GM12872 (cell line): ENCODE data around the gene CLUH.

ENCODE experiments used
- TF ChIP-seq, protein P1 (sequence below): IDR thresholded peaks from 3 replicates; pipeline ENCODE4 v1.5.1; 2011; ENCODE audit warnings: low read depth, mild to moderate bottlenecking, low read length, moderate library complexity; ENCODE audit not compliant: insufficient read depth

CLUH gene

GRCh38 chr17:2687074-2687418, 24.5 kb downstream of the CLUH start:
- TF ChIP-seq, protein P1, sequence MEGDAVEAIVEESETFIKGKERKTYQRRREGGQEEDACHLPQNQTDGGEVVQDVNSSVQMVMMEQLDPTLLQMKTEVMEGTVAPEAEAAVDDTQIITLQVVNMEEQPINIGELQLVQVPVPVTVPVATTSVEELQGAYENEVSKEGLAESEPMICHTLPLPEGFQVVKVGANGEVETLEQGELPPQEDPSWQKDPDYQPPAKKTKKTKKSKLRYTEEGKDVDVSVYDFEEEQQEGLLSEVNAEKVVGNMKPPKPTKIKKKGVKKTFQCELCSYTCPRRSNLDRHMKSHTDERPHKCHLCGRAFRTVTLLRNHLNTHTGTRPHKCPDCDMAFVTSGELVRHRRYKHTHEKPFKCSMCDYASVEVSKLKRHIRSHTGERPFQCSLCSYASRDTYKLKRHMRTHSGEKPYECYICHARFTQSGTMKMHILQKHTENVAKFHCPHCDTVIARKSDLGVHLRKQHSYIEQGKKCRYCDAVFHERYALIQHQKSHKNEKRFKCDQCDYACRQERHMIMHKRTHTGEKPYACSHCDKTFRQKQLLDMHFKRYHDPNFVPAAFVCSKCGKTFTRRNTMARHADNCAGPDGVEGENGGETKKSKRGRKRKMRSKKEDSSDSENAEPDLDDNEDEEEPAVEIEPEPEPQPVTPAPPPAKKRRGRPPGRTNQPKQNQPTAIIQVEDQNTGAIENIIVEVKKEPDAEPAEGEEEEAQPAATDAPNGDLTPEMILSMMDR, result no peak

- TF ChIP-seq, protein P1, result no peak
Observed at GRCh38 chr17:2685696-2686095, 25.9 kb downstream of the CLUH start.

DNA sequence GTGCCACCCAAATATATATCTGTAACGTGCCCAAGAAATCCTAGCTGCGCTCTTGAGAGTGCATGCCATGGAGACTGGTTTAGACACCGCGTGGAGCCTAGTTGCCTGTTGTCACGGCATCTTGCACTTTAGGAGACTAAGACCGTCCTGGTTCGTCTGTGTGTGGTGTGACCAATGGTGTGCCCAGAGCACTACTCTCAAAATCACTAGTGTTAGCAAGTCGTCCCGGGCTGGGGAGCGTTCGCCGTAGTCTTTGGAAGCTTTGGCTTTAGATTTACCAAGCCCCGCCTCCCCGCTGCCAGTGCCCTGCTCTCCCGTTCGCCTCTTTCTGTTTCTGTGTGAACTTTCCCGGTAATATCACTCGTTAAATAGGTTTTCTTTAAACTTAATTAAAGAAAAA, 27.0 kb downstream of the CLUH start:
- TF ChIP-seq, protein P1, result no peak

- TF ChIP-seq, protein P1, result no peak
Observed at GRCh38 chr17:2683912-2684311, 27.7 kb downstream of the CLUH start.

DNA sequence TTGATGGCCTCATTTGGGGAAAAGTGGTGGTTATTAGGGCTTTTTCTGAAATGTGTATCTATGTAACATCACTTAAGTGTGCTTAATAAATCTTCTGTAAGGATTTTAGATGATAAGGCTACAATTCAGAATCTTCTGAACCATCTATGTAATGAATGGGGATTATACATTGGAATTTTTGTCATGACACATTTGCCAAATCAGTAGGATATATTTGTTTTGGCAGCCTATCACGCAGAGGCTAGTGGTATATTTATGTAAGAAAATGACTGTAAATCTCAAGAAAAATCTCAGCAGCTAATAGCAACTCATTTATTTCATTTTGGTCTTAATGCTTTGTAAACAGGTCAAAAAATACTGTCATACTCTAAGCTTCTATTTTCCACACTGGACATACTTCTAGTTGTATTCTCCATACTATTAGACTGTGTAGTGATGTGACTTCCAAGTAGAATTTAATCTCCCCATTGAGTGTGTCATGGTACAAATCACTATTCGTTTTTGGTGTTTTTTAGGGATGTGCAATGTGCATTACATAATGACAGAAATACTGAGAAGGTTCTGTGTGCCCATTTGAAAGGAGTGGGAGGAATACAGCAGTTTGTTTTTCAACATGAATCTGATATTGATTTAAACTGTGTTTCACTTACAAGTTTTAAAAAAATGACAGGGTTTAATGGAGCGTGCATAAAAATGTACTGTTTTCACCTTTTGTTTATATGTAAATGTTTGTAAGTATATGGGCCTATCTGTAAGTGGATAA, 29.2 kb downstream of the CLUH start:
- TF ChIP-seq, protein P1, result no peak

- TF ChIP-seq, protein P1, result no peak
Observed at GRCh38 chr17:2681650-2682049, 29.9 kb downstream of the CLUH start.

DNA sequence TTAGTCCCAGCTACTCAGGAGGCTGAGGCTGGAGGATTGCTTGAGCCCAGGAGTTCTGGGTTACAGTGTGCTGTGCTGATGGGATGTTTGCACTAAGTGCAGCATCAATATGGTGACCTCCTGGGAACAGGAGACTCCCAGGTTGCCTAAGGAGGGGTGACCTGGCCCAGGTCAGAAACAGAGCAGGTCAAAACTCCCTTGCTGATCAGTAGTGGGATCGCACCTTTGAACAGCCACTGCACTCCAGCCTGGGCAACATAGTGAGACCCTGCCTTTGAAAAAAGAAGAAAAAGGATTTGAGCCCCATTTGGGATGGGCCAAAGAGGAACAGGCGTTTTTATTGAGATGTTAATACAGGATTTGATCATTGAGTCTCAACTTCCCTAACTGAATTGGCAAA, 30.6 kb downstream of the CLUH start:
- TF ChIP-seq, protein P1, result no peak

DNA sequence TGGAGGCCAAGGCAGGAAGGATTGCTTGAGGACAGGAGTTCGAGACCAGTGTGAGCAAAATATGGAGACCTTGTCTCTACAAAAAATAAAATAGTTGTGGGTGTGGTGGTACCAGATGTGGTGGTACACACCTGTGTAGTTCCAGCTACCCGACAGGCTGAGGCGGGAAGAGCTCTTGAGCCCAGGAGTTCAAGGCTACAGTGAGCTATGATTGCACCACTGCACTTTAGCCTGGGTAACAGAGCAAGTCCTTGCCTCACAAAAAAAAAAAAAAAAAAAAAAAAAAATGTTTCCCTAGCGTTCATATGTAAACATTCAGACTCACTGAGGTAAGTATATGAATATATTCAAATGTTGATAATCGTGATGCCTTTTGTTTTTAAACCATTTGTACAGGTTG, 39.5 kb downstream of the CLUH start:
- TF ChIP-seq, protein P1, result no peak
